NOMO-1 (cell line): ENCODE data around the gene RUVBL2.

Source experiments
- DNase-seq, 2 experiments: peaks; one replicate each; lab custom pipeline; 2025; ENCODE audit not compliant: unreplicated experiment in 2 of 2; lab: John Stamatoyannopoulos, UW

Gene RUVBL2

DNA sequence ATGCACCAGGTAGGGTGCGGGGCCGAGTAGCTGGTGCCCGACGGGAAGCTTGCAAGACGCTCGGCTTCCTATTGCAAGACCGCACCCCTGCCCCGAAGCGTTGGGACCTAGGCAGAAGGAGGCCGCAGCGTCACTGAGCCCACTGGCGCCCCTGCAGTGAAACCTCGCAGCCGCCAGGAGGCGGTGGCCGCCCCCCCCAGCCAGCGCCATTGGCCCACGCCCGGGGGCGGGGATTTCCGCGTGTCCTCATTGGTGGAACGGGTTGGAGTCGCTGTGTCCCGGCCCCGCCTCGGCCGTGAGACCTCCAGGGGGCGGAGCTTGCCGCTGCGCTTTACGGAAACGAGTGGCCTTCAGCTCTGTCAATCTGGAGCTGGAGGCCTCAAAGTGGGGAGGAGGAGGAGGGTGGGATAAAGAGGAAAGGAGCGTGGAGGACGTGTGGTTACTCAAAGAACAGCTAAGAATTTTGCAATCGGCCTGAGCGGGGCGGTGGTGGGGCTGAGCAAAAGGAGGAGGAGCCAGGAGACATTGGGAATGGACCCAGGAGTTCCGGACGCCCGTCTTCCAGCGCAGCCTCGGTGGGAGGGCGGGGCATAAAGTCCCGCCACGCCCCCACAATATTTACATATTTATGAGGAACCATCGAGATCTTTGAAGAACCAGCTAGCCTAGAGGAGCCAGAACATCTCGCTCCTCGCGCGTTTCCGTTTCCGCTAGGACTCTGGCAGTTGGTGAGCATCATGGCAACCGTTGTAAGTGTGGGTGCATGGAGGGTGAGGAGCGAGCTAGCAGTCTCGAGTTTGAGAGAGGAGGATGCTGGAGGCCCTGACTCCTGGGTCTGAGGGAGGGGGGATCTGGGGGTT, at the start of gene RUVBL2, which contains the start of gene GYS1:
Gene RUVBL2, plus strand, starts transcription at position 713 of the 860 bp plus-strand sequence. Its CDS starts 25 bp downstream, at position 738.
Gene GYS1, minus strand, starts transcription at position 135 of the 860 bp plus-strand sequence. CDS start 197 bp downstream, outside the sequence.
- peak; percentile 99 to 100 for DNase-seq

DNA sequence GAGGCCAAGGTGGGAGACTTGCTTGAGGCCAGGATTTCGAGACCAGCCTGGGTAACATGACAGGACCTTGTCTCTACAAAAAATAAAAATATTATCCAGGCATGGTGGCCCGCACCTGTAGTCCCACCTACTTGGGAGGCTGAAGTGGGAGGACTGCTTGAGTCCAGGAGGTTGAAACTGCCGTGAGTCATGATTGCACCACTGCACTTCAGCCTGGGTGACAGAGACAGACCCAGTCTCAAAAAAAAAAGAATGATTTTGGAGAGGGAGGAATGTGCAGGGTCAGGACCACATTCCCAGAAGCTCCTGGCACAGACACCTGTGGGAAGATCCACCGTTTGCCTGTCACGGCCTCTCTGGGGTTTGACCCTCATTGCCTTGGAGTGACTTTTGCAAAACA, 48.3 kb upstream of the RUVBL2 start:
- no peak for DNase-seq

DNA sequence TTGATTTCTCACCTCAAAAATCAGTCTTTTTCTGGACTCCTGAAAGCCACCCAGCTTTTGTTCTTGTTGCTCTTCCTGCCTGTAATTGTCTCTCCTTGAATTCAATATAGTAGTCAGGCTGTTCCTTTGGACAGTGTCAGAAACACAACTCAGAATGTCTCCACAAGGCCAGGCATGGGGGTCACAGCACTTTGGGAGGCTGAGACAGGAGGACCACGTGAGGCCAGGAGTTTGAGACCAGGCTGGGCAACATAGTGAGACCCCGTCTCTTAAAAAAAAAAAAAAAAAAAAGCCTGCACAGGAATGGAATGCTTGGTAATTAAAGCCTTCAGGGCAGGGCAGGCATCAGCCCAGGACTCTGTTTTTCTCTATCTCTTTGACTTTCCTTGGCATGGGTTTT, 47.9 kb upstream of the RUVBL2 start:
- no peak for DNase-seq

GRCh38 chr19:48946463-48947257, 47.0 kb upstream of the RUVBL2 start:
- DNase-seq: no peak

DNA sequence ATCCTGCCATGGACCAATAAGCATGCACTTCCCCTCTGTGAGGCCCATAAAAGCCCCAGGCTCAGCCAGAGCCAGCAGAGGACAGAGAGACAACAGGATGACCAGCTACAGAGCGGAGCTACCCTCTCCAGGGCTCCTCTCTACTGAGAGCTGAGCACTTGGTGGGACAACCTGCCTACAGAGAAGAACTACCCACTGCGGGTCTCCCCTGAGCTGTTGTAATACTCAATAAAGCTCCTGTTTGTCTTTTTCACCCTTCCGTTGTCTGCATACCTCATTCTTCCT, 46.5 kb upstream of the RUVBL2 start:
- no peak for DNase-seq

DNA sequence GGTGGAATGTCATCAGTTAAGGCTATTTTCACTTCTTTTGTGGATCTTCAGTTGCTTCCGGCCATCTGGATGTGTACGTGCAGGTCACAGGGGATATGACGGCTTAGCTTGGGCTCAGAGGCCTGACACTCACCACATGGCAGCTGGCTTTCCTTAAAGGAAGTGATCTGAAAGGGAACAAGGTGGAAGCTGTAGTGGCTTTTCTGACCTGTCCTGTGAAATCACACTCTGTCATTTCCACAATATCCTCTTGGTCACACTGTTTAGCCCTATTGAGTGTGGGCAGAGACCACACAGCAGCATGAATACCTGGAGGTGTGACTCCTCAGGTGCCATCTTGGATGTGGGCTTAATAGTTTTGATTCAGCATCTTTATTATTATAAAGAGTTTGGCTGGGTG, 43.5 kb upstream of the RUVBL2 start:
- DNase-seq: no peak

DNA sequence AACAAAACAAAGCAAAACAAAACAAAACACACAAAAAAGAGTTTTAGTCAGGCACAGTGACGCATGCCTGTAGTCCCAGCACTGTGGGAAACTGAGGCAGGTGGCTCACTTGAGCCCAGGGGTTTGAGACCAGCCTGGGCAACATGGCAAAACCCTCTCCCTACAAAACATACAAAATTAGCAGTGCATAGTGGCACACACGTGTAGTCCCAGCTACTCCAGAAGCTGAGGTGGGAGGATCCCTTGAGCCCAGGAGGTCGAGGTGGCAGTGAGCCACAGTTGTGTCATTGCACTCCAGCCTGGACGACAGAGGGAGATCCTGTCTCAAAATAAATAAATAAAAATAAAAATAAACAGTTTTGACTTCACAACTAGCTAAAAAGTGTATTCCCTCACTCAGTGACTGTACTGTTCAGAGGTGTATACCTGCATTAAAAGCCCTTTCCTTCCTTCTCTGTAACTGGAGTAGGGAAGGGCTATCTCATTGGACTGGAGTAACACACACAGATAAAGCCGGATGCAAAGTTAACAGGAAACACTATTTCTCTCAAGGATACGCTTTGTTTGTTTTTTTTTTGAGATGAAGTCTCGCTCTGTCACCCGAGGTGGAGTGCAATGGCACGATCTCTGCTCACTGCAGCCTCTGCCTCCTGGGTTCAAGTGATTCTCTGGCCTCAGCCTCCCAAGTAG, 42.7 kb upstream of the RUVBL2 start:
- DNase-seq: no peak

- no peak for DNase-seq
Measured at GRCh38 chr19:48953141-48953540, 40.5 kb upstream of the RUVBL2 start.

DNA sequence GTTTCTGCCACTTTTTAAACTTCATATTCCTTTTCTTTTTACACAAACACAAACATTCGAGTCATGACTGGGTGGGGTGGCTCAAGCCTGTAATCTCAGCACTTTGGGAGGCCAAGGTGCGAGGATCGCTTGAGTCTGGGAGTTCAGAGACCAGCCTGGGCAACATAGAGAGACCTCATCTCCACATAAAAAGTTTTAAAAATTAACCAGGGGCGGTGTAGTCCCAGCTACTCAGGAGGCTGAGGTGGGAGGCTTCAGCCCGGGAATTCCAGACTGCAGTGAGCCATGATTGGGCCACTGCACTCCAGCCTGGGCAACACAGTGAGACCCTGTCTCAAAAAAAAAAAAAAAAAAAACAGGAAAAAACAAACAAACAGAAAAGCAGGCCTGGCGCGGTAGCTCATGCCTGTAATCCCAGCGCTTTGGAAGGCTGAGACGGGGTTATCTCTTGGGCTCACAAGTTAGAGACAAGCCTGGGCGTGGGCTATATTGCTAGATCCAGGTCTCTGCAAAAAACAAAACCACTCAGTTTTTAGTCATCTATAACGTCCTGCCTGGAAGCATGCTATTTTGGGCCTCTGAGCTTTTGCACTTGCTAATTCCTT, 39.6 kb upstream of the RUVBL2 start:
- DNase-seq: no peak

DNA sequence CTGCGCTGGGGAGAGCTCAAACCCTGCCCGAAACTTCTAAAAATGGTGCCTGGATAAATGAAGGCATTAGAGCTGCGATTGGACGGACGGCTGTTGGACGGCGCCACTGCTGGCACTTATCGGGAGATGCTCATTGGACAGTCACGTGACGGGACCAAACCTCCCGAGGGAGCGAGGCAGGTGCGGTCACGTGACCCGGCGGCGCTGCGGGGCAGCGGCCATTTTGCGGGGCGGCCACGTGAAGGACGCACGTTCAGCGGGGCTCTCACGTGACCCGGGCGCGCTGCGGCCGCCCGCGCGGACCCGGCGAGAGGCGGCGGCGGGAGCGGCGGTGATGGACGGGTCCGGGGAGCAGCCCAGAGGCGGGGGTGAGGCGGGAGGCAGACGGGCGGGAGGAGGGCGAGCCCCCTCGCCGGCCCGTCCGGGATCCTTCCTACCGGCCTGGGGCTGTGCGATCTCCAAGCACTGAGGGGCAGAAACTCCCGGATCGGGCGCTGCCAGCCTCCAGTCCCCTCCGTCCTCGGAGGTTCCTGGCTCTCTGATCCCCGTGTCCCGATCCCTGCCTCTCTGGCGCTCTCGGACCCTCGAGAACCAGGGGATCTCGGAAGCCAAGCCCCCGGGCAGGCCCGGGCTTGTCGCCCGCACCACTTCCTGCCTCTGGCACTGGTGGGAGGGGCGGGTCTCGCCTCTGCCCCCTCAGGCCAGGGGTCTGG, 38.9 kb upstream of the RUVBL2 start, which contains the start of gene BAX:
Gene BAX, plus strand, starts transcription at position 281 of the 713 bp plus-strand sequence. Its CDS starts 54 bp downstream, at position 335.
- peak; percentile 92 for DNase-seq

DNA sequence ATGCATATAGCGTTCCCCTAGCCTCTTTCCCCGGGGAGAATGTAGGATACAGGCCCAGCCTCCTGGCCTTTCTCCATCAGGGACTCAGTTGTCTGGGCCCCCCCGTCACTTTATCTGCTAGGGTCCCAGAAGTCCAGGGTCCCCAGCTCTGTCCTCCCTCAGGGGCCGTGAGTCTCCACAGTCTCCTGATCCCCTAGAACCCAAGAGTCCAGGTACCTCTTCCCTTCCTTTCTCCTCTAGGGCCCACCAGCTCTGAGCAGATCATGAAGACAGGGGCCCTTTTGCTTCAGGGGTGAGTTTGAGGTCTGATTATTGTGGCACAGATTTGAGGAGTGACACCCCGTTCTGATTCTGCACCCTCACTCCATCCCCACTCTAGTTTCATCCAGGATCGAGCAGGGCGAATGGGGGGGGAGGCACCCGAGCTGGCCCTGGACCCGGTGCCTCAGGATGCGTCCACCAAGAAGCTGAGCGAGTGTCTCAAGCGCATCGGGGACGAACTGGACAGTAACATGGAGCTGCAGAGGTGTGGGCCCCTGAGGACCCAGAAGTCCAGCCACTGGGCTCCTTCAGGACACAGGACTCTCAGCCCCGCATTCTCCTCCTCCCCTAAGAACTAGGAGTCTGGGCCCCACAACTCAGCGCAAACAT, 38.3 kb upstream of the RUVBL2 start:
- DNase-seq: no peak

DNA sequence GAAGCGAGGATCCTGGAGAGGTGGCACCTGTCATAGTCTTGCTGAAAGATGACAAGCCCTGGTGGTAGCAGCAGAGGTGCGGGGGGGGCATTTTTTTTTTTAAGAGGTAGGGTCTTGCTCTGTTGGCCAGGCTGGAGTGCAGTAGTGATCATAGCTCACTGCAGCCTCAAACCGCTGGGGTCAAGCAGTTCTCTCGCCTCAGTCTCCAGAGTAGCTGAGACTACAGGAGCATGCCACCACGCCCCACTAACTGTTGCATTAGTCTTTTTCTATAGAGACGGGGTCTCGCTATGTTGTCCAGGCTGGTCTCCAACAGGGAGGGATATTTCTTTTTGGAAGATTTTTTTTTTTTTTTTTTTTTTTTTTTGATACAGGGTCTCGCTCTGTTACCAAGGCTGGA, 35.7 kb upstream of the RUVBL2 start:
- no peak for DNase-seq

- DNase-seq: no peak
Measured at GRCh38 chr19:48959341-48960239, 34.1 kb upstream of the RUVBL2 start.

DNA sequence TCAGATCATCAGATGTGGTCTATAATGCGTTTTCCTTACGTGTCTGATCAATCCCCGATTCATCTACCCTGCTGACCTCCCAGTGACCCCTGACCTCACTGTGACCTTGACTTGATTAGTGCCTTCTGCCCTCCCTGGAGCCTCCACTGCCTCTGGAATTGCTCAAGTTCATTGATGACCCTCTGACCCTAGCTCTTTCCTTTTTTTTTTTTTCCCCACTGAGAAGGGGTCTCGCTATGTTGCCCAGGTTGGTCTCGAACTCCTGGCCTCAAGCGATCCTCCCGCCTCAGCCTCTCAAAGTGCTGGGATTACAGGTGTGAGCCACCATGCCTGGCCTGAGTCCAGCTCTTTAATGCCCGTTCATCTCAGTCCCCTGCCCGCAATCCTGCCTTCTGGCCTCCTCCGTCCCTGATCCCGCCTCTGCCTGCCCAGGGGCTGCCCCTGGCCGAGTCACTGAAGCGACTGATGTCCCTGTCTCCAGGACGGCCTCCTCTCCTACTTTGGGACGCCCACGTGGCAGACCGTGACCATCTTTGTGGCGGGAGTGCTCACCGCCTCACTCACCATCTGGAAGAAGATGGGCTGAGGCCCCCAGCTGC, 32.5 kb upstream of the RUVBL2 start:
- DNase-seq: no peak

DNA sequence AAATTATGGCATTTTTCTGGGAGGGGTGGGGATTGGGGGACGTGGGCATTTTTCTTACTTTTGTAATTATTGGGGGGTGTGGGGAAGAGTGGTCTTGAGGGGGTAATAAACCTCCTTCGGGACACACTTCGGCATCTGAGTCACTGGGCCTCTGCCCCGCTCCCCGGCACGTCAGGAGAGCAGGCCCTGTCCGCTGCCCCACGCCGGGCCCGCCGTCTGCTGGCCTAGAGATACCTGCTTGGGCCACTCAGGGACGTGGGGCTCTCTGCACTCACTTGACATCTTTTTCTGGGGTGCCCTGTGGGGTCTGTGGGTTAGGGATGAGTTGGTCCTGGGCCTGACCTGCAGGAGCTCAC, 32.0 kb upstream of the RUVBL2 start:
- no peak for DNase-seq

DNA sequence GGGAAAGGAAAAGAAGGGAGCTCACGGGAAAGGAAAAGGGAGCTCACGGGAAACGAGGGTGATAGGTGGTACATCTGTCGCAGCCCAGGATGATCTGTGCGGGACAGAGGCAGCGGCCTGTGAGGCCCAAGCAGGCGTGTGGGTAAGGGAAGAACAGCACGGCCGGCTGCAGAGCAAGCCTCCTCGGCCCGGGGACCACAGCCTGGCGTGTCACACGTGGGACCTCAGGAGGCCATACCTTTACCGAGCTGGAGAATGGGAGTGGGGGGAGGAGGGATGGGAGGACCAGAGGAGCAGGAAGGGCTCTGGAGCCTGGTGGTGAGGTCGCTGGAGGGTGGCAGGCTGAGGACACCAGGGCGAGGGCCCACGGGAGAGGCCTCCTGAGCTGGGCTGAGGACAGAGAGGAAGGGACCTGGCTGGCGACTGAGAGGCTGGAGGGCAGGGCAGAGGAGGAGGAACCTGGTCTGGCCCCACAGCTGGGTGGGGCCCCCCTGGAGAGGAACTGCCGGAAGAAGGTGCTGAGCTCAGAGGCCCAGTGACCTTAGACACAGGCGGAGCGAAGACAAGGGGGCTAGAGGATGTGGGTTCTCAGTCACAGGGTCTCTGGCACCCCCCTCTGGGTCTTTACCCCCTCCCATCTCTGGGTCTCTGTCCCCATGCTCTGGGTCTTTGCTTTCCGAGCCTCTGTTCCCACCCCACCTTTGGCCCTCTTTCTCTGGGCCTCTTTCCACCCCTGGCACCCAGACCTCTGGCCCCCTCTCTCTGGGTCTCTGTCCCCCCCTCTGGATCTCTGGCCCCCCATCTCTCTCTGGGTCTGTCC, 31.4 kb upstream of the RUVBL2 start:
- DNase-seq: peak; percentile 83 to 90

GRCh38 chr19:48962849-48963165, 30.9 kb upstream of the RUVBL2 start:
- no peak for DNase-seq
